Pancreas (tissue), 10 donors: ENCODE measurements around the gene PTPN6. TPM values are rescaled to one million over a fixed set of nuclear protein-coding genes. Genes with fewer than 3 reads are reported as not detected.
A peak's percentile ranks its signal among the peaks of the same experiment; 100 is the strongest.

Source experiments
- ATAC-seq, 4 donors: fragments of 200-7000 bp; cut with Tn5 transposase; one replicate each; pipeline versions ENCODE4 v1.8.0 to v1.9.1; 2020; ENCODE audit warnings: mild to moderate bottlenecking in 4 of 4, moderate library complexity in 4 of 4
- DNase-seq, 6 donors: peaks; one replicate each; pipeline ENCODE4 v3.0.0-alpha.2; 2020
- FAIRE-seq: peaks from 2 replicates; lab custom pipeline; 2012; peaks lifted over from hg19 to GRCh38; lab: Jason Lieb, UNC
- H3K27ac ChIP-seq, 4 donors: fragments of 200-600 bp; sonication (generic); 1 replicate in 3 of 4; 2 replicates in 1 of 4; pipeline versions ENCODE4 v1.5.0 to v1.8.0; 2020
- H3K27me3 ChIP-seq, 4 donors: fragments of 200-600 bp; one replicate each; pipeline ENCODE4 v1.8.0; 2021
- H3K36me3 ChIP-seq, 3 donors: fragments of 200-600 bp; sonication (generic) in 1 of 3; one replicate each; pipeline versions ENCODE4 v1.5.0 to v1.8.0; 2020 to 2021
- H3K4me1 ChIP-seq, 3 donors: fragments of 200-600 bp; one replicate each; pipeline ENCODE4 v1.8.0; 2021
- H3K4me3 ChIP-seq, 4 donors: fragments of 200-600 bp; sonication (generic) in 2 of 4; one replicate each; pipeline versions ENCODE4 v1.5.0 to v1.8.0; 2020 to 2021
- H3K9me3 ChIP-seq, 4 donors: fragments of 200-600 bp; one replicate each; pipeline ENCODE4 v1.8.0; 2021
- CTCF ChIP-seq, 4 donors: fragments of 200-600 bp; sonication (generic) in 3 of 4; IDR thresholded peaks; one replicate each; pipeline versions ENCODE4 v1.5.0 to v1.8.0; 2021; ENCODE audit warnings: antibody characterized with exemption in 4 of 4
- WGBS, 2 donors: extraction: QIAGEN DNeasy Blood & Tissue Kit; methylation state at CpG; one replicate each; pipeline ENCODE4 v1.1.7; 2013; 5-methylcytosine and 5-hydroxymethylcytosine counted together
- intact Hi-C, 3 donors: fragments of 100-400 bp; cut with DNase I; formaldehyde crosslinking; loops; one replicate each; pipeline versions ENCODE4 v1.11.1 to v1.14.2; 2022
- polyA plus RNA-seq, 2 donors: library from polyadenylated mRNA; stranded (reverse); fragments of 200-250 nt; gene quantifications; one replicate each; pipeline ENCODE4 v1.2.3, GENCODE V29; 2013
- total RNA-seq, 6 donors: library from RNA; stranded (reverse); fragmentation: NEBNext Ultra II Directional in 4 of 6; extraction: Animal tissue kit (Norgen Biotek cat#: 25700) in 4 of 6; gene quantifications; one replicate each; pipeline versions ENCODE4 v1.2.1 to v1.2.4, GENCODE V29; 2021 to 2023
- donor health status: healthy with polysubstance abuse.
- donor health status: DM: no; HTN: no; CAD: no; lungs with moderate emphysema.
- donor health status: DM: no; HTN: no; CAD: no.
- donor health status: control.
- donor health status: control.
- donor health status: Bipolar disorder and iron deficiency.
- donor health status: DM: yes; HTN: yes; CAD: no.
- donor health status: DM: no; HTN: no; CAD: no.
- donor health status: DM: no; HTN: no; CAD: no.
- donor health status: DM: yes; HTN: yes; CAD: no.

The PTPN6 gene
- total and polyA plus RNA-seq, 8 donors = 13.3 to 53.1 (median 20.3) TPM

GRCh38 chr12:6923851-6924250 is 27.3 kb upstream of the PTPN6 start:
- Histone ChIP-seq H3K36me3 (no peaks in the 10 kb centered on the region), H3K4me3 (no peak overlapping the region), H3K27me3 (no peaks in the 10 kb centered on the region), H3K4me1 (peaks cover 3 to 24% (median 9%) of the 10 kb centered on the region in 3 donors), H3K27ac (no peak overlapping the region), H3K9me3 (no peaks in the 10 kb centered on the region)
- TF ChIP-seq CTCF (IDR thresholded peaks at IDR 0.05) = no peak
- 26 to 32% methylated on average over 6 of the region's 6 CpGs for WGBS, 2 donors
- no peak for ATAC-seq
- peak in 1 of 6 donors; percentile 56 for DNase-seq
- no peak for FAIRE-seq
- intact Hi-C loops = loop anchor here in 1 of 3 donors (10.0 kb wide), 1 partner anchor 171 kb away; the partner anchor contains the start of gene C1R

- Histone ChIP-seq H3K4me3 (peak overlapping the region in 1 of 4 donors; percentile 28), H3K9me3 (no peaks in the 10 kb centered on the region), H3K27me3 (no peaks in the 10 kb centered on the region), H3K27ac (peak overlapping the region; percentile 33 to 93 (median 76)), H3K36me3 (no peaks in the 10 kb centered on the region), H3K4me1 (peaks cover 10 to 34% (median 15%) of the 10 kb centered on the region in 3 donors)
- FAIRE-seq (no peak), DNase-seq (no peak), ATAC-seq (no peak)
- intact Hi-C loops = loop anchor here in 1 of 3 donors (10.0 kb wide), 1 partner anchor 170 kb away; the partner anchor contains the start of gene C1R
- WGBS, 2 donors = 39 to 40% methylated on average over 1 of the region's 1 CpG
- no peak for TF ChIP-seq CTCF (IDR thresholded peaks at IDR 0.05)
Observed at GRCh38 chr12:6925239-6925539, 26.0 kb upstream of the PTPN6 start.

GRCh38 chr12:6925540-6926279 is 25.4 kb upstream of the PTPN6 start:
- intact Hi-C loops = loop anchor here in 1 of 3 donors (10.0 kb wide), 1 partner anchor 169 kb away; the partner anchor contains the start of gene C1R
- no peak for TF ChIP-seq CTCF (IDR thresholded peaks at IDR 0.05)
- 13 to 20% methylated on average over 8 of the region's 8 CpGs for WGBS, 2 donors
- DNase-seq (peak in 4 of 6 donors; percentile 55 to 74 (median 63)), FAIRE-seq (no peak), ATAC-seq (peak; percentile 54 to 78 (median 66))
- H3K27ac ChIP-seq = peak overlapping the region; percentile 33 to 93 (median 76)
- H3K9me3 ChIP-seq = no peaks in the 10 kb centered on the region
- H3K27me3 ChIP-seq = no peaks in the 10 kb centered on the region
- H3K36me3 ChIP-seq = no peaks in the 10 kb centered on the region
- peaks cover 13 to 36% (median 18%) of the 10 kb centered on the region in 3 donors for H3K4me1 ChIP-seq
- H3K4me3 ChIP-seq = peak overlapping the region in 2 of 4 donors; percentile 28 to 75

DNA sequence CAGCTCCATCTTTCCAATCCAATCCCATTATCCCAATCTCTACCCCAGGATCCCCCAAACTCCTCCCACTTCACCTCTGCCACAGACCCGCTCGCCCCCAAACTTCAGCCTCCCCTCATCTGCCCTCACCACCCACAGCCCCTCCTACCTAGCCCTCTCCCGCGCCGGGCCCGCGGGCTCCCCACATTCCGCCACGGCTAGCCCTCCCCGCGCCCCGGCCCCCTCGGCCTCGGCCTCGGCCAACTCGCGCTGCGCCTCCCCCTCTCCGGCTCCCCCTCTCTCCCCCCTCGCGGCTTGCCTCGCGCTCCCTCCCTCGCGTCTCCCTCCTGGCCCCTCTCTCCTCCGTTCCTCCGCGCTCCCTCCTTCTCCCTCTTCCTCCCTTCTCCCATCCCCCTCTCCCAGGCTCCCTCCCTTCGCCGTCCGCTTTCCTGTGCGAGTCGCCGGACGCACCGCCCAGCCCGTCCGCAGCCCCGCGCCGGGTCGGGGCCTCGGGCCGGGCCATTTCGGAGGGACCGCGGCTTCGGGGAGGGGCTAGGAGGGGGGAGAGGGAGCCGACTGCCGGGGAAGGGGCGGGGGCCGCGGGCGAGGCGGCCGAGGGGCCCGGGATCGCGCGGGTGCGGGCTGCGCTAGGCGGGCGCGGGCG is 23.7 kb upstream of the PTPN6 start, which contains the start of gene ATN1:
Gene ATN1, plus strand, starts transcription at position 581 of the 643 bp plus-strand sequence. CDS start 6,043 bp downstream, outside the sequence.
- no peaks in the 10 kb centered on the region for H3K36me3 ChIP-seq
- peak; percentile 65 to 88 (median 80) for DNase-seq
- peaks cover 13 to 43% (median 23%) of the 10 kb centered on the region in 3 donors for H3K4me1 ChIP-seq
- TF ChIP-seq CTCF (IDR thresholded peaks at IDR 0.05) = no peak
- no peaks in the 10 kb centered on the region for H3K9me3 ChIP-seq
- WGBS, 2 donors = 1% methylated on average over 40 to 66 of the region's 66 CpGs
- intact Hi-C loops = loop anchor here in 1 of 3 donors (10.0 kb wide), 1 partner anchor 167 kb away; the partner anchor contains the start of gene C1R
- no peak for FAIRE-seq
- ATAC-seq = peak; percentile 28 to 55 (median 38)
- no peaks in the 10 kb centered on the region for H3K27me3 ChIP-seq
- H3K27ac ChIP-seq = peak within 1 kb of the TSS; percentile 68 to 93 (median 88)
- peak within 1 kb of the TSS; percentile 46 to 81 (median 71) for H3K4me3 ChIP-seq
